ENCODE results near the gene PIH1D2. TPM values are rescaled to one million over a fixed set of nuclear protein-coding genes. Genes with fewer than 3 reads are reported as not detected.
A peak's percentile ranks its signal among the peaks of the same experiment; 100 is the strongest.

PIH1D2 gene
- total and polyA plus RNA-seq, 2 of the 4 experiments (the other 2 are of a cell fraction) = 1.1 TPM

GRCh38 chr11:112025707-112026106 lies 48.1 kb downstream of the PIH1D2 start:
- H2BK20ac ChIP-seq (ENCODE audit: low read depth, low read length) = no peak overlapping the region
- no peak overlapping the region; the same call in 1 of the 2 replicates for H3K18ac ChIP-seq (ENCODE audit: low read depth, low read length)
- H2AK5ac ChIP-seq (ENCODE audit: low read depth, low read length) = peak overlapping the region; percentile 75
- peak overlapping the region; percentile 75 for H4K5ac ChIP-seq (ENCODE audit: low read depth, low read length)
- peak; percentile 23 for DNase-seq
- H4K20me1 ChIP-seq (ENCODE audit: insufficient read depth, low read length) = no peaks in the 10 kb centered on the region
- H3K14ac ChIP-seq (replicated peaks; ENCODE audit: low read depth, low read length) = peak overlapping the region; percentile 87
- H4K8ac ChIP-seq (ENCODE audit: low read depth in 2 of 2, low read length in 2 of 2) = peak overlapping the region; percentile 49 to 98
- H2BK15ac ChIP-seq (ENCODE audit: low read depth, low read length) = no peak overlapping the region
- H4K91ac ChIP-seq (ENCODE audit: insufficient read depth, low read depth, low read length) = peak overlapping the region; percentile 48
- peak overlapping the region; percentile 93 for H3K23ac ChIP-seq (ENCODE audit: low read depth, low read length)
- no CpG with 5 or more reads among the region's 8 CpGs for WGBS, 2 experiments (ENCODE audit: extremely low coverage in 2 of 2, insufficient read length in 1 of 2)
- POLR2A ChIA-PET (ENCODE audit: unreplicated experiment) = no interaction called here
- peaks cover 14 to 25% of the 10 kb centered on the region in 2 experiments for H3K79me1 ChIP-seq (ENCODE audit: low read depth in 1 of 2, low read length in 2 of 2)
- H3K4ac ChIP-seq (ENCODE audit: low read depth, low read length) = peak overlapping the region; percentile 94
- peak overlapping the region; percentile 63; the same call in 1 of the 2 replicates for H3K56ac ChIP-seq (ENCODE audit: extremely low read depth, insufficient read depth, low read length)
- peak overlapping the region; percentile 86 for H2AK9ac ChIP-seq (replicated peaks; ENCODE audit: low read depth, low read length, poor library complexity)
- no peaks in the 10 kb centered on the region; the same call in none of the 2 replicates for H3K9me1 ChIP-seq (ENCODE audit: insufficient read depth, low read length)
- BruUV-seq (replicated peaks) = no TSS peak
- intact Hi-C loops (cut with micrococcal nuclease) = loop anchor here (1.0 kb wide), 1 partner anchor 146 kb away; the partner anchor contains the start of genes CFAP68 and FDXACB1
- H3K9me3 ChIP-seq (ENCODE audit: control insufficient read depth, insufficient read depth, low read length) = no peaks in the 10 kb centered on the region
- no peak for TF ChIP-seq CEBPB (IDR thresholded peaks at IDR 0.05; ENCODE audit: low read depth, low read length)
- no peak for TF ChIP-seq USF2 (IDR thresholded peaks at IDR 0.05; ENCODE audit: low read depth, low read length)
- no peak for TF ChIP-seq CTCF (conservative IDR thresholded peaks at IDR 0.05; ENCODE audit: low read depth, low read length)
- TF ChIP-seq RCOR1 (IDR thresholded peaks at IDR 0.05; ENCODE audit: insufficient replicate concordance, low read length) = no peak
- no peak for TF ChIP-seq MXI1 (IDR thresholded peaks at IDR 0.05; ENCODE audit: borderline replicate concordance, low read depth, low read length)
- TF ChIP-seq RFX5 (IDR thresholded peaks at IDR 0.05; ENCODE audit: low read depth, low read length) = no peak
- TF ChIP-seq RAD21 (IDR thresholded peaks at IDR 0.05; ENCODE audit: low read length) = no peak
- no peak for TF ChIP-seq POLR2A (IDR thresholded peaks at IDR 0.05; ENCODE audit: low read depth, low read length)
- TF ChIP-seq SMC3 (IDR thresholded peaks at IDR 0.05; ENCODE audit: low read depth, low read length) = no peak
- no peak for TF ChIP-seq MAFK (IDR thresholded peaks at IDR 0.05; ENCODE audit: low read depth, low read length)
- no peak for TF ChIP-seq FOS (IDR thresholded peaks at IDR 0.05; ENCODE audit: low read depth, low read length)
- no peak for TF ChIP-seq MAZ (IDR thresholded peaks at IDR 0.05; ENCODE audit: borderline replicate concordance, low read depth, low read length)
- no peak for TF ChIP-seq NFE2L2 (IDR thresholded peaks at IDR 0.05; ENCODE audit: low read depth, low read length)
- H3K36me3 ChIP-seq (ENCODE audit: control insufficient read depth, insufficient read depth, low read length) = peaks cover 14% of the 10 kb centered on the region
- 0 out of 2 replicates have a peak overlapping the region, but pooled peaks have one; percentile 11 for H2BK120ac ChIP-seq (ENCODE audit: low read depth, low read length)
- peak overlapping the region; percentile 93 for H3K4me2 ChIP-seq (ENCODE audit: low read depth, low read length)
- H3K4me3 ChIP-seq (ENCODE audit: insufficient read depth, low read depth, low read length) = peak overlapping the region; percentile 70
- CTCF ChIA-PET = no interaction called here
- H3K4me1 ChIP-seq (ENCODE audit: control insufficient read depth, insufficient read depth, low read length) = no peaks in the 10 kb centered on the region
- dilution Hi-C loops (cut with HindIII; ENCODE audit: low sequenced_read_pairs, unreplicated experiment) = no loop called here
- ATAC-seq (ENCODE audit: low read depth) = peak; percentile 38
- peak overlapping the region; percentile 79 for H3K9ac ChIP-seq (ENCODE audit: low read depth, low read length)
- H3K27ac ChIP-seq (ENCODE audit: insufficient read depth, low read length) = peak overlapping the region; percentile 88
- in situ Hi-C loops (cut with MboI; ENCODE audit: low sequenced_read_pairs) = no loop called here
- no peaks in the 10 kb centered on the region for H3K27me3 ChIP-seq (ENCODE audit: control insufficient read depth, insufficient read depth, low read length)
- H2BK5ac ChIP-seq (ENCODE audit: low read depth, low read length, poor library complexity, severe bottlenecking) = peak overlapping the region; percentile 71
- peak overlapping the region; percentile 99 for H2AFZ ChIP-seq (replicated peaks; ENCODE audit: low read length, poor library complexity)
